Left forelimb (tissue), 1 donor: ENCODE data around the gene CTSF.

Source experiments
- DNase-seq: peaks from one replicate; pipeline ENCODE4 v3.0.0-alpha.2; 2018; ENCODE audit warnings: low spot score

The CTSF gene

GRCh38 chr11:66532784-66533183 lies 35.6 kb downstream of the CTSF start:
- no peak for DNase-seq

GRCh38 chr11:66531841-66532240 lies 36.6 kb downstream of the CTSF start:
- no peak for DNase-seq

- DNase-seq, result no peak
Measured at GRCh38 chr11:66530927-66531709, 37.3 kb downstream of the CTSF start.

GRCh38 chr11:66529655-66530054 lies 38.8 kb downstream of the CTSF start:
- DNase-seq, result no peak

GRCh38 chr11:66529069-66529468 lies 39.3 kb downstream of the CTSF start:
- DNase-seq, result no peak

GRCh38 chr11:66524304-66525040 lies 43.9 kb downstream of the CTSF start:
- DNase-seq, result no peak

- DNase-seq, result no peak
Measured at GRCh38 chr11:66523611-66524010, 44.8 kb downstream of the CTSF start.
